ENCODE measurements around the gene NLRP9.

- TF ChIP-seq POLR2A (IDR thresholded peaks at IDR 0.05): no peak
- TF ChIP-seq, protein P1, sequence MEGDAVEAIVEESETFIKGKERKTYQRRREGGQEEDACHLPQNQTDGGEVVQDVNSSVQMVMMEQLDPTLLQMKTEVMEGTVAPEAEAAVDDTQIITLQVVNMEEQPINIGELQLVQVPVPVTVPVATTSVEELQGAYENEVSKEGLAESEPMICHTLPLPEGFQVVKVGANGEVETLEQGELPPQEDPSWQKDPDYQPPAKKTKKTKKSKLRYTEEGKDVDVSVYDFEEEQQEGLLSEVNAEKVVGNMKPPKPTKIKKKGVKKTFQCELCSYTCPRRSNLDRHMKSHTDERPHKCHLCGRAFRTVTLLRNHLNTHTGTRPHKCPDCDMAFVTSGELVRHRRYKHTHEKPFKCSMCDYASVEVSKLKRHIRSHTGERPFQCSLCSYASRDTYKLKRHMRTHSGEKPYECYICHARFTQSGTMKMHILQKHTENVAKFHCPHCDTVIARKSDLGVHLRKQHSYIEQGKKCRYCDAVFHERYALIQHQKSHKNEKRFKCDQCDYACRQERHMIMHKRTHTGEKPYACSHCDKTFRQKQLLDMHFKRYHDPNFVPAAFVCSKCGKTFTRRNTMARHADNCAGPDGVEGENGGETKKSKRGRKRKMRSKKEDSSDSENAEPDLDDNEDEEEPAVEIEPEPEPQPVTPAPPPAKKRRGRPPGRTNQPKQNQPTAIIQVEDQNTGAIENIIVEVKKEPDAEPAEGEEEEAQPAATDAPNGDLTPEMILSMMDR (IDR thresholded peaks at IDR 0.05): no peak
Measured at GRCh38 chr19:55675661-55676354, 62.4 kb downstream of the NLRP9 start.
